Activated CD8-positive, alpha-beta memory T cell treated with anti-CD3 and anti-CD28 coated beads, Interleukin-2, amount 10 ng/mL, durations not matched to agents 7 days and 5 days (primary cell): ENCODE measurements around the gene ZNF236. TPM values are rescaled to one million over a fixed set of nuclear protein-coding genes. Genes with fewer than 3 reads are reported as not detected.

Source experiments
- ATAC-seq: fragments of 150-1000 bp; cut with Tn5 transposase; one replicate; pipeline ENCODE4 v1.10.0; 2021; ENCODE audit warnings: moderate library complexity
- CTCF ChIA-PET: fragments of 350-600 bp; sonication (Branson Sonifier 250); formaldehyde crosslinking; loops from one replicate; lab custom pipeline; 2021; ENCODE audit warnings: antibody characterized with exemption; lab: Charles Lee
- DNase-seq: peaks from one replicate; pipeline ENCODE4 v3.0.0-alpha.2; 2020
- H3K27ac Mint-ChIP-seq: one replicate; pipeline ENCODE4 v1.8.0; 2021; ENCODE audit warnings: mild to moderate bottlenecking, mixed read lengths
- H3K27me3 Mint-ChIP-seq: one replicate; pipeline ENCODE4 v1.8.0; 2021; ENCODE audit warnings: mixed read lengths
- H3K36me3 Mint-ChIP-seq: one replicate; pipeline ENCODE4 v1.8.0; 2021; ENCODE audit warnings: mild to moderate bottlenecking, mixed read lengths
- H3K4me1 Mint-ChIP-seq: one replicate; pipeline ENCODE4 v1.8.0; 2021; ENCODE audit warnings: mixed read lengths
- H3K4me3 Mint-ChIP-seq: one replicate; pipeline ENCODE4 v1.8.0; 2021; ENCODE audit warnings: mild to moderate bottlenecking, moderate library complexity, mixed read lengths
- H3K9me3 Mint-ChIP-seq: one replicate; pipeline ENCODE4 v1.8.0; 2022; ENCODE audit warnings: low read depth, mixed read lengths
- total RNA-seq, 2 experiments: library from RNA; stranded (reverse); gene quantifications; one replicate each; pipeline ENCODE4 v1.2.3, GENCODE V29; 2021

Gene ZNF236
- total RNA-seq, 2 experiments from 2014 or later = 16.8 to 22.9 TPM

DNA sequence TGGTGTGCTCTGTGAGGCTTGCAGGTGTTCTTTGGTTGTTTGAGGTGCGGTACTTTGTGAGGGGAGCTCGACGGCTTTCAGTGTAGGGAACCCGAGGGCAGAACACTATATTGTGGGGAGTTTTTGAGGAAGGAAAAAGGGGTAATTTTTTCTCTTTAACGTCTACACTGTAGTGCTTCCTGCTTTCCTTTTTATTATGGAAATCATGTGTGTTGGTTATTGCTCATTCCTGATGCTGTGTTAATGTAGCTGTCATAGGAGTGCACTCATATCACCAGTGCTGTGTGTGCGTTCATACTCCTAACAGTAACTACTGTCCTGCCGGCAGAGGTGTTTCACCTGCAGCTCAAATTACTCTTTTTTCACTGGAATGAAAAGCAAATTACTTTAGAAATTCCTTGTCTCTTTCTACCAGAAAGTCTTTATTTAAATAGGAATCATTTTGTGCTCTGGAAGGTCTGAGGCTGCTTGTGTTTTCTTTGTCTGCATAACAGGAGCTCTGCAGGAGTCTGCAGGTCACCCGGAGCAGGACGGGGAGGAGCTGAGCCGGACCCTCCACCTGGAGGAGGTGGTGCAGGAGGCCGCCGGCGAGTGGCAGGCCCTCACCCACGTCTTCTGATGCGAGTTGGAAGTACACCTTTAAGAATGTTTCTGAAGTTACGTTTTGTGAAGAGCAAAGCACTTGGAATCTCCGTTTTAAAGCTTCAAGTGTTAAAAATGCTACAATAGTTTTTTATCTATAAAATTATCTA lies 145.5 kb downstream of the ZNF236 start:
- Mint-ChIP-seq H3K27me3 (no peaks in the 10 kb centered on the region), H3K4me1 (peaks cover 24% of the 10 kb centered on the region), H3K9me3 (no peaks in the 10 kb centered on the region), H3K27ac (no peak overlapping the region), H3K4me3 (no peak overlapping the region), H3K36me3 (peaks cover 20% of the 10 kb centered on the region)
- CTCF ChIA-PET = interaction anchor here (1.9 kb wide), 1 partner anchor 16 kb away, joined by 6 read pairs; no protein-coding TSS in a partner anchor
- ATAC-seq (no peak), DNase-seq (no peak)

DNA sequence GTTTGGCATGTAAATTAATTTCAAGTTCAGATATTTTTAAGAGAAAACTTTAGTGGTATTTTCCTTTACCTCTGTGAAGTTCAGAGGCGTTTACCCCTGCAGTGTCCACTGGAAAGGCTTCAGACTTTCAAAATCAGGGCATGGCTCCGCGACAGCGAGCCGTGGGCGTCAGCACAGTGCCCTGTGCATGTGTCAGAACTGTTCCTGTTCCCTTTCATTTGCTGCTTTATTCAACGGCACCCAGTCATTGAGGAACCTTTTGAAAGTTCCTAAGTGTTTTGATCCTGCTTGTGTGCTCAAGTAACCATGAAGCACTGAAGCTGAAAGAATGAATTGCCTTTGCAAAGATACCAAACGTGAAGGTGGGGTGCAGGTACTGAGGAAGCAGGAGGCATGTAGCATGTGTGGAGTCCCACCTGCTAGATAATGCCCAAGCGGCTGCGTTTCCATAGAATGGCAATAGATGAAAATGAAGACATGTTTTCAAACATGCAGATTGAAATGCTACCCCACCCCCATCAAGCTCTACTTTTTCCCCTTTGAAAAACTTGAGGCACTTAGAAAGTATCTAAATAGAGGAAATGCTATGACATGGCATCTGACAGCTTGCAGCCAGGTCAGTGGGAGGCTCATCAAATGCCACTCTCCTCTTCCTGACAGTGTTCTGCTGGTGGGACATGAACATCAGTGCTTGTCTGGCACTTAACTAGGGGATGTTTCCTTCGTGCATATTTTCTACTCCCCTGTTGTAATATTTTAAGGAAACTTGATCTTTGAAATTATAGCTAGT lies 148.6 kb downstream of the ZNF236 start:
- DNase-seq (no peak), ATAC-seq (no peak)
- Mint-ChIP-seq H3K27ac (no peak overlapping the region), H3K4me3 (no peak overlapping the region), H3K4me1 (no peaks in the 10 kb centered on the region), H3K27me3 (no peaks in the 10 kb centered on the region), H3K9me3 (no peaks in the 10 kb centered on the region), H3K36me3 (peaks cover 2% of the 10 kb centered on the region)
- CTCF ChIA-PET = interaction anchor here (2.1 to 2.9 kb wide), 2 partner anchors 12 to 15 kb away, joined by 5 to 17 read pairs; no protein-coding TSS in a partner anchor

DNA sequence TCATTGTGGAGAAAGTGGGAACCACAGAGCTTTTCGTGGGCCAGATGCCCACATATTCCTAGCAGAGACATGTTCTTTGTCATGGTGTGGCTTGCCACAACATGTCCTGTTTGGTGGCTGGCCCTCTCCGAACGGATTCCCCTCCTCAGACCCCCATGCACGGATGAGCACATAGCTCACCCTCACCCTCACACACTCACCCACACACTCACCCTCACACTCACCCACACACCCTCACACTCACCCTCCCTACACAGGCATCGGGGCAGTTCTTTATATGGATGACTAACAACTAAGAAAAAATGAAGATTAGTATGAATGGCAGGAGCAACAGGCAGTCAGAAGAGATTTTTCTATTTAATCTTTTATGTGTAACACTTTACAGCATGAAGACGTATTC lies 149.9 kb downstream of the ZNF236 start:
- ATAC-seq = no peak
- H3K27me3 Mint-ChIP-seq = no peaks in the 10 kb centered on the region
- peaks cover 2% of the 10 kb centered on the region for H3K36me3 Mint-ChIP-seq
- H3K9me3 Mint-ChIP-seq = no peaks in the 10 kb centered on the region
- no peak for DNase-seq
- no peak overlapping the region for H3K27ac Mint-ChIP-seq
- H3K4me3 Mint-ChIP-seq = no peak overlapping the region
- CTCF ChIA-PET = interaction anchor here (2.1 to 2.9 kb wide), 2 partner anchors 11 to 13 kb away, joined by 5 to 17 read pairs; no protein-coding TSS in a partner anchor
- no peaks in the 10 kb centered on the region for H3K4me1 Mint-ChIP-seq

DNA sequence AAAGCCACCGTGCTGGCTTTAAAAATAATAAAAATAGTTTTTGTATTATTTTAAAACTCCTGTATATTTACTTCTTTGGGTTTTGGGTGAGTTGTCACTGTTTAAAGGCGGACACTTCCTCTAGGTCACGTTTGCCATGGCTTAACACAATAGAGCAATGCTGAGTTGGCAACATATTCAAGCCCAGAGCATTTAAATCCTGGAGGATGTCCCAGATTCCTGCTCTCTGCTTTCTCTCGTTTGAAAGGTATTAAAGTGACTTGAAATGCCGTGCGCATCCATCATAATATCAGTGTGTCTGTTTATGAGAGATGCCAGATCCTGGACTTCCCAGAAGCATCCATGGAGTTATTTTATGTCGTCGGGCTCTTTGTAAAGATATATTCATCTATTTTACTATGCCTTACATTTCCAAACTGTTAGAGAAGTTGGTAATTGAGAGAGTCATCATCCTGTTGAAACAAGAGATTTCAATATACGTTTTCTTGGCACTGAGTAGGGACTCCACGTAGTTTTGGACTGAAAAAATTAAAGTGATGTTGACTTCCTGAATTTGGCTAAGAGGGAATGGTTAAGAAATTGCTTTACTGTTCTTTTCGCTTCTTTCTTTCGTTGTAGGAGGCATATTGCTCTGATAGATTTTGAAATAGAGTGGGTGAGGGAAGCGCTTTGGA lies 150.6 kb downstream of the ZNF236 start:
- CTCF ChIA-PET = interaction anchor here (2.1 kb wide), 1 partner anchor 13 kb away, joined by 5 read pairs; no protein-coding TSS in a partner anchor
- Mint-ChIP-seq H3K27ac (no peak overlapping the region), H3K4me1 (no peaks in the 10 kb centered on the region), H3K27me3 (no peaks in the 10 kb centered on the region), H3K9me3 (no peaks in the 10 kb centered on the region), H3K4me3 (no peak overlapping the region), H3K36me3 (peaks cover 2% of the 10 kb centered on the region)
- DNase-seq (no peak), ATAC-seq (no peak)

DNA sequence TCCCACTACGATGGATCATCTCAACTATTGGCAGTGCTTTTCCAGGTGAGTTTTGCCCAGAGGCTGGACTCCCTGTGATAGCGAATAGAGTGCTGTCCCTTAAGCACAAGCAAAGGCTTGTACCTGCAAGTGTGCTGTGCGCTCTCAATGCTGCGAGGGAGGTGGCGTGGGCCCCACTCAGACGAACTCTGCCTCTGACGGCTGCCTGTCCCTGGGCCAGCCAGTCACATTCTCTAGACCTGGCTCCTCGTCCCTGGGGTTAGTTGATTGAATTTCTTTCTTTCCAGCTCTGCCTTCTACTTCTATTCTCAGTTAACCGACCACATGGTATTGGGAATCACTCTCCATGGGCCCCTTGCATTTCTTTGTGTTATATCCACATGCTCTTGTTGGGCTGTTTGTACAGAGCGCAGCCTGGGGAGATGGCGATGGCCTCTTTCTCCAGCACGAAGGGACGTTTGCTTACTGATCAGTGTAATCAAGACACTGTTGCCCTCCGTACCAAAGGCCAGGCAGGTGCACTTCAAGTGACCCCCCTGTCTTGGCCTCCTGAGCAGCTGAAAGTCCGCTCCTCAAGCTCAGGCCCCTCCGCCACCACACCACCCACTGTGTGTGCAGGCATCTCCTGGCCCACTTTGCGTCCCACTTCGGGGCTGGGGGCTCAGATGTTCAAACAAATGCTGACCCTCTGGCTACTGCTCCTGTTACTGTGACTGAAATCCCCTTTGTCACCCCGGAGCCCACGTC lies 151.3 kb downstream of the ZNF236 start:
- Mint-ChIP-seq H3K9me3 (no peaks in the 10 kb centered on the region), H3K36me3 (peaks cover 2% of the 10 kb centered on the region), H3K4me1 (no peaks in the 10 kb centered on the region), H3K27me3 (no peaks in the 10 kb centered on the region), H3K4me3 (no peak overlapping the region), H3K27ac (no peak overlapping the region)
- CTCF ChIA-PET = interaction anchor here (1.2 kb wide), 1 partner anchor 10 kb away, joined by 6 read pairs; no protein-coding TSS in a partner anchor
- peak; percentile 30 for DNase-seq
- no peak for ATAC-seq

DNA sequence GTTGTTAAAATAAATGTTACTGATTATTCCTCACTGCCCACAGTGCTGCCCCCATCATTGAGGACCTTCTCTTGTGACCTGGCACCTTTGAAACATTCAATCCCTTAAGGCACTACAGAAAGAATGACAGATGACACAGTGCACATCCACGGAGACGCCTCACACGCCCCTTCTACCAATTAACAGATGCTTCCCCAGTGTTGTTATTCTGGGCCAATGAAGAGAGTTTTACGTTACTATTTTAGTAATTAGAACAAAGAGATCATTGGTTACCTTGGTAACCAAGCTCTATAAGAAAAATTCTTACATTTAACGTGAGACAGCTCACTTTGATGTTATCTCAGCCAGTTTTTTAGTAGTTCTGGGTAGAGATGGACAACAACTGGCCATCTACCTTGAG lies 152.0 kb downstream of the ZNF236 start:
- Mint-ChIP-seq H3K36me3 (no peaks in the 10 kb centered on the region), H3K27ac (no peak overlapping the region), H3K27me3 (no peaks in the 10 kb centered on the region), H3K9me3 (no peaks in the 10 kb centered on the region), H3K4me1 (no peaks in the 10 kb centered on the region), H3K4me3 (no peak overlapping the region)
- ATAC-seq (no peak), DNase-seq (no peak)
- CTCF ChIA-PET = interaction anchor here (1.2 kb wide), 1 partner anchor 9 kb away, joined by 6 read pairs; no protein-coding TSS in a partner anchor

DNA sequence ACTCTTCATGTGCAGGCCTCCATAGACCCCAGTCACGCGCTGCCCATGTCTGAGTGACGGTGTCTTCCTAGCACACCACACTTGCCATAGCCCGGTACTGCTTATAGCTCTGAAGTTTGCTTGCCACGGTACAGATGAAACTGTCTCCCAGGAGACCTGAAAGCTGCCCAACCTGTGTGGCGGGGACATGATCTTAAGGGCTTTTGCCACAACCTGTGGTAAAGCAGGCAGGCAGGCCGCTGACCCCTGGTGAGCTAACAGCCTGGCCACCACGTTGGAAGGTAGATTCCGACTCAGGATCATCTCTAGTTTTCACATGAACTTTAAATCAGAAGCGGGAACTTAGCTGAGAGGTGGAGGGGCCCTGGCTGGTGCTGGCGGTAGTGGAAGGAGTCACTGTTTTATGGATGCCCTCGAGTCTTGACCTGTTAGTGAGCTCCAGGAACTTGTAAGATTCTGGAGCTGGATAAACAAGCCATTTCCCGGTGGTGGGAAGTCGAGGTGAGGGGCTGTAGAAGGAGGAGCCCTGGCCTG lies 153.3 kb downstream of the ZNF236 start:
- ATAC-seq (no peak), DNase-seq (peak; percentile 34)
- H3K4me1 Mint-ChIP-seq = no peaks in the 10 kb centered on the region
- no peaks in the 10 kb centered on the region for H3K36me3 Mint-ChIP-seq
- CTCF ChIA-PET = interaction anchor here (0.9 kb wide), 1 partner anchor 173 kb away, joined by 5 read pairs; no protein-coding TSS in a partner anchor
- H3K4me3 Mint-ChIP-seq = no peak overlapping the region
- no peaks in the 10 kb centered on the region for H3K27me3 Mint-ChIP-seq
- no peak overlapping the region for H3K27ac Mint-ChIP-seq
- no peaks in the 10 kb centered on the region for H3K9me3 Mint-ChIP-seq

DNA sequence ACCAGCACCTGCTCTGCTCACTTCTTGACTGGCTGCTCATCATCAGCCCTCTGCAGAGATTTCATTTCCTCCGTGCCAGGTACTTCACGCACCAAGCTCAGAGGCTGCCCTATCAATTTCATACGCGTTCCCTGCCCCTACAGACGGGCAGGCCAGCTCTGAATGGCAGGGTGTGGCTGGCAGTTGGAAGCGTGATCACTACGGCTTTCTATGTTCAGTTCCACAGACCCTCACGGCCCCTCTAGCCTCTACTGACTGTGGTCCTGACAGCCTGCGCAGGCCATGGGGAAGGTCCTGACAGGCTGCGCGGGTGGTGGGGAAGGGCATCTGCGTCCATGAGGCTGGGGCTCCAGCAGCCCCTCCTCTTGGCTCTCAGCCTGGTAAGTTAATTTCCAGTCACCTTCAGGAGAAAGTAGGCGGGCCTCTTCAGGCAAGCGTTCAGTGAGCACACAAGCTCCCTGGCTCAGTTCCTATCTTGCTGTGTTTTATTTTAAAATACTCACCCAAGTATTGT lies 154.8 kb downstream of the ZNF236 start:
- CTCF ChIA-PET = no interaction called here
- Mint-ChIP-seq H3K27me3 (no peaks in the 10 kb centered on the region), H3K27ac (no peak overlapping the region), H3K9me3 (no peaks in the 10 kb centered on the region), H3K4me1 (no peaks in the 10 kb centered on the region), H3K36me3 (no peaks in the 10 kb centered on the region), H3K4me3 (no peak overlapping the region)
- DNase-seq = peak; percentile 33
- no peak for ATAC-seq

DNA sequence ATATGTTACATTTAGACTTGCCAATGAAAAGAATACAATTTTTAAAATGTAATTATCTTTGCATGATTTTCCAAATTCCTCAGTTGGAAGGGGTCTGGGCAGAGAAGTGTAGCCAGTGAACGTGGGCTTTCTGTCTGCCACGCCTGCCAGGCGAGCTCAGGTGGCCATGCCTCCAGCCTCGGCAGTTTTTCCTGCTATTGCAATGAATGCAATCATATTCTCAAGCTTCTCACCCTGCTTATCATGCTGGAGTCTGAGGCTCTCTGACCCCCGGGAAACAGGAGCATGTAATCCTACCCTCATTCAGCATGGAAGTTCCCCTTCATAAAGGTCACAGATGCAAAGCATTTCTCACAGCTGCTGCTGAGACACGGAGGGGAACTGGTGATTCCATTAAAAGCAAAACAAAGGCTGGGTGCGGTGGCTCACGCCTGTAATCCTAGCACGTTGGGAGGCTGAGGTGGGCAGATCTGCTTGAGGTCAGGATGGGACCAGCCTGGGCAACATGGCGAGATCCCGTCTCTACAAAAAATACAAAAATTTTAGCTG lies 155.4 kb downstream of the ZNF236 start:
- Mint-ChIP-seq H3K36me3 (no peaks in the 10 kb centered on the region), H3K4me3 (no peak overlapping the region), H3K27ac (no peak overlapping the region), H3K9me3 (no peaks in the 10 kb centered on the region), H3K27me3 (no peaks in the 10 kb centered on the region), H3K4me1 (no peaks in the 10 kb centered on the region)
- no peak for ATAC-seq
- CTCF ChIA-PET = no interaction called here
- DNase-seq = no peak

DNA sequence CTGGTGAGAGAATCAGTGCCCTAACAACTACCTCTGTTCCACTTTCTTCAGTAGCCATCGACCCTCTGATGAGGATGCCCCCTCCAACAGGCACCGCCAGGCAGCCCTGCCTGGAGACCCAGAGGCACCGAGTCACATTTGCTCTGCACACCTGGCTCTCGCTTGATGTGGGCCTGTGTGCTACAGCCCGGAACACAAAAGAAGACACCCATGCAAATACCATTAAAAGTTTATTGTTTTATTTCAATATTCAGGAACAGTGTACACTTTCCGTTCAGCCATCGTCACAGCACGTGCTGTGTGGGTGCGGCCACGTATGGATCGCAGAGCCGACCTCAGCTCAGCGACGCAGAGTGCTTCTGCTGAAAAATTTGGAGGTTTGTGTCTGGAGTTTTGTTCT lies 156.3 kb downstream of the ZNF236 start:
- Mint-ChIP-seq H3K27ac (no peak overlapping the region), H3K9me3 (no peaks in the 10 kb centered on the region), H3K4me3 (no peak overlapping the region), H3K27me3 (no peaks in the 10 kb centered on the region), H3K4me1 (peaks cover 6% of the 10 kb centered on the region), H3K36me3 (no peaks in the 10 kb centered on the region)
- CTCF ChIA-PET = interaction anchor here (1.3 kb wide), 1 partner anchor 175 kb away, joined by 4 read pairs; no protein-coding TSS in a partner anchor
- ATAC-seq (no peak), DNase-seq (peak; percentile 12)

DNA sequence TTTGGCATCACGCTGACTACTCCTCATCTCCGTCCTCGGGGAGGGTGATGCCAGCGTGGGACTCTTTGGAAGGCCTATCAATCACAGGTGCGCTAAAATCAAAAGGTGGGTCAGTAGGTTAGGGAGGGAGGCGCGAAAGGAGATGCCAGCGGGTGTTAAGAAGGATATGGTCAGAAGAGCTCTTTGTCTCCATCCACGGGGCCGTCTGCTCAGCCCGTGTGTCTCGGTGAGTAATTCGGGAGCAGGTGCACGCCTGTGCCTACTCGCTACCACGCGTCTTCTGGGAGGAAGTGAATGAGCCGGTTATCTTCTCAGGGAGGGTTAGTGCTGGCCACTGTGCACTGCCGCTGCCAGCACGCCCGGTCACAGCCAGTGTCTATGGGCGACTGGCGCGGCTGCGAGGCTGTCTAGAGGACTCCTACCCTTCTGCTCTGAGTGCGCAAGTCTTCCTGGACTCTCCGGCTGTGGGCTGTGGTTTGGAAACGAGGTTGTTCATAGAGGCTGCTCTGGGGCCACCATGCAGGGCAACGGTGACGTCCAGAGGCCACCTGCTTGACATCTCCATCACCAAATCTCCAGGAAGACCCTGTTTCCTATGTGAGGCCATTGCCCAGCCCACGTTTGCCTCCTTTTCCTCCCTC lies 156.9 kb downstream of the ZNF236 start:
- Mint-ChIP-seq H3K27me3 (no peaks in the 10 kb centered on the region), H3K27ac (no peak overlapping the region), H3K9me3 (no peaks in the 10 kb centered on the region), H3K36me3 (no peaks in the 10 kb centered on the region), H3K4me3 (no peak overlapping the region), H3K4me1 (peaks cover 6% of the 10 kb centered on the region)
- ATAC-seq (no peak), DNase-seq (peak; percentile 28)
- CTCF ChIA-PET = interaction anchor here (0.7 to 1.3 kb wide), 2 partner anchors 30 to 176 kb away, joined by 3 to 4 read pairs; no protein-coding TSS in a partner anchor
